ENCODE results near the gene FOXI1. TPM values are rescaled to one million over a fixed set of nuclear protein-coding genes. Genes with fewer than 3 reads are reported as not detected.

Gene FOXI1
- total RNA-seq, 2 donors from 2014 or later, result not detected

GRCh38 chr5:170078931-170079330 is 26.8 kb upstream of the FOXI1 start:
- no peak overlapping the region for H3K4me3 ChIP-seq
- H3K36me3 ChIP-seq, result no peaks in the 10 kb centered on the region
- no peak for TF ChIP-seq CTCF (IDR thresholded peaks at IDR 0.05)
- no peaks in the 10 kb centered on the region for H3K27me3 ChIP-seq (replicated peaks; ENCODE audit: insufficient read depth)
- DNase-seq (ENCODE audit: low spot score) (no peak), ATAC-seq (ENCODE audit: insufficient number of reproducible peaks, low FRiP score, low read depth) (no peak)
- no peaks in the 10 kb centered on the region for H3K9me3 ChIP-seq
- H3K27ac ChIP-seq, result no peak overlapping the region
- H3K4me1 ChIP-seq (ENCODE audit: control insufficient read depth in 1 of 2, low read depth in 2 of 2), result no peaks in the 10 kb centered on the region

GRCh38 chr5:170080217-170080616 is 25.5 kb upstream of the FOXI1 start:
- Histone ChIP-seq H3K27me3 (replicated peaks; ENCODE audit: insufficient read depth) (no peaks in the 10 kb centered on the region), H3K36me3 (no peaks in the 10 kb centered on the region), H3K9me3 (no peaks in the 10 kb centered on the region), H3K27ac (no peak overlapping the region), H3K4me1 (ENCODE audit: control insufficient read depth in 1 of 2, low read depth in 2 of 2) (no peaks in the 10 kb centered on the region), H3K4me3 (no peak overlapping the region)
- ATAC-seq (ENCODE audit: insufficient number of reproducible peaks, low FRiP score, low read depth) (no peak), DNase-seq (ENCODE audit: low spot score) (no peak)
- no peak for TF ChIP-seq CTCF (IDR thresholded peaks at IDR 0.05)

GRCh38 chr5:170080786-170081445 is 24.8 kb upstream of the FOXI1 start:
- Histone ChIP-seq H3K4me3 (no peak overlapping the region), H3K27ac (no peak overlapping the region), H3K27me3 (replicated peaks; ENCODE audit: insufficient read depth) (no peaks in the 10 kb centered on the region), H3K4me1 (ENCODE audit: control insufficient read depth in 1 of 2, low read depth in 2 of 2) (no peaks in the 10 kb centered on the region), H3K9me3 (no peaks in the 10 kb centered on the region), H3K36me3 (no peaks in the 10 kb centered on the region)
- DNase-seq (ENCODE audit: low spot score), result no peak
- ATAC-seq (ENCODE audit: insufficient number of reproducible peaks, low FRiP score, low read depth), result no peak
- no peak for TF ChIP-seq CTCF (IDR thresholded peaks at IDR 0.05)

GRCh38 chr5:170081616-170082015 is 24.1 kb upstream of the FOXI1 start:
- H3K4me1 ChIP-seq (ENCODE audit: control insufficient read depth in 1 of 2, low read depth in 2 of 2), result no peaks in the 10 kb centered on the region
- no peak overlapping the region for H3K27ac ChIP-seq
- TF ChIP-seq CTCF (IDR thresholded peaks at IDR 0.05), result no peak
- ATAC-seq (ENCODE audit: insufficient number of reproducible peaks, low FRiP score, low read depth) (no peak), DNase-seq (ENCODE audit: low spot score) (no peak)
- no peaks in the 10 kb centered on the region for H3K27me3 ChIP-seq (replicated peaks; ENCODE audit: insufficient read depth)
- H3K9me3 ChIP-seq, result no peaks in the 10 kb centered on the region
- H3K4me3 ChIP-seq, result no peak overlapping the region
- H3K36me3 ChIP-seq, result no peaks in the 10 kb centered on the region

GRCh38 chr5:170082701-170083100 is 23.0 kb upstream of the FOXI1 start:
- H3K4me3 ChIP-seq, result no peak overlapping the region
- H3K4me1 ChIP-seq (ENCODE audit: control insufficient read depth in 1 of 2, low read depth in 2 of 2), result no peaks in the 10 kb centered on the region
- H3K36me3 ChIP-seq, result no peaks in the 10 kb centered on the region
- DNase-seq (ENCODE audit: low spot score) (no peak), ATAC-seq (ENCODE audit: insufficient number of reproducible peaks, low FRiP score, low read depth) (no peak)
- no peaks in the 10 kb centered on the region for H3K9me3 ChIP-seq
- TF ChIP-seq CTCF (IDR thresholded peaks at IDR 0.05), result no peak
- no peak overlapping the region for H3K27ac ChIP-seq
- H3K27me3 ChIP-seq (replicated peaks; ENCODE audit: insufficient read depth), result no peaks in the 10 kb centered on the region
